OCI-LY7 (cell line): ENCODE measurements around the gene TEX2. TPM values are rescaled to one million over a fixed set of nuclear protein-coding genes. Genes with fewer than 3 reads are reported as not detected.

Experiments
- BruUV-seq: library from RNA; stranded (reverse); fragments of 400-500 nt; replicated peaks from 2 replicates; lab custom pipeline; 2021; lab: Mats Ljungman, UMichigan
- CTCF ChIA-PET: fragments of 300-600 bp; sonication (Branson Sonifier 250); formaldehyde crosslinking; loops from one replicate; lab custom pipeline; 2022; ENCODE audit warnings: antibody characterized with exemption; ENCODE audit not compliant: unreplicated experiment; lab: Charles Lee
- POLR2A ChIA-PET: fragments of 300-600 bp; sonication (Branson Sonifier 250); formaldehyde crosslinking; loops from one replicate; lab custom pipeline; 2022; ENCODE audit warnings: antibody characterized with exemption; lab: Charles Lee
- DNase-seq: peaks from one replicate; pipeline ENCODE4 v3.0.0-alpha.2; 2015; ENCODE audit warnings: low spot score
- H2AFZ ChIP-seq: fragments of 200-600 bp; sonication (generic), shearing (Covaris generic); 2 replicates; pipeline ENCODE4 v1.6.1; 2014; ENCODE audit warnings: mild to moderate bottlenecking, antibody characterized with exemption, low read length, moderate library complexity
- H3K27ac ChIP-seq: fragments of 200-600 bp; sonication (generic); 2 replicates; pipeline ENCODE4 v1.5.1; 2014; ENCODE audit warnings: mixed run types, low read depth, mild to moderate bottlenecking, moderate library complexity, low read length, inconsistent platforms; ENCODE audit not compliant: poor library complexity, severe bottlenecking
- H3K36me3 ChIP-seq: fragments of 200-600 bp; sonication (generic); 2 replicates; pipeline ENCODE4 v1.6.1; 2014; ENCODE audit warnings: mild to moderate bottlenecking, antibody characterized with exemption, low read length, moderate library complexity, mixed read lengths; ENCODE audit not compliant: insufficient read depth
- H3K4me1 ChIP-seq: fragments of 200-600 bp; sonication (generic); 2 replicates; pipeline ENCODE4 v1.5.1; 2014; ENCODE audit warnings: mild to moderate bottlenecking, low read length; ENCODE audit not compliant: insufficient read depth, poor library complexity, severe bottlenecking
- H3K4me2 ChIP-seq: fragments of 200-600 bp; sonication (generic); 2 replicates; pipeline ENCODE4 v1.6.1; 2014; ENCODE audit warnings: mild to moderate bottlenecking, low read length
- H3K4me3 ChIP-seq: fragments of 200-600 bp; sonication (generic); 2 replicates; pipeline ENCODE4 v1.5.1; 2014; ENCODE audit warnings: mild to moderate bottlenecking, low read depth, low read length; ENCODE audit not compliant: poor library complexity, severe bottlenecking
- H3K79me2 ChIP-seq: fragments of 200-600 bp; sonication (generic); 2 replicates; pipeline ENCODE4 v1.6.1; 2016; ENCODE audit warnings: low read depth, mild to moderate bottlenecking, low read length, moderate library complexity, mixed read lengths; ENCODE audit not compliant: insufficient read depth
- H3K9me2 ChIP-seq: fragments of 200-600 bp; sonication (generic); 2 replicates; pipeline ENCODE4 v1.6.1; 2016; ENCODE audit warnings: mild to moderate bottlenecking, low read length, mixed read lengths; ENCODE audit not compliant: insufficient read depth
- H3K9me3 ChIP-seq: fragments of 200-600 bp; sonication (generic); 2 replicates; pipeline ENCODE4 v1.6.1; 2014; ENCODE audit warnings: mild to moderate bottlenecking, mixed run types, low read length, mixed read lengths
- H4K20me1 ChIP-seq: fragments of 200-600 bp; sonication (generic); 2 replicates; pipeline ENCODE4 v1.6.1; 2014; ENCODE audit warnings: mild to moderate bottlenecking, antibody characterized with exemption, low read length, moderate library complexity, mixed read lengths; ENCODE audit not compliant: insufficient read depth
- intact Hi-C: fragments of 100-400 bp; cut with micrococcal nuclease; formaldehyde crosslinking; loops from one replicate; pipeline ENCODE4 v1.10.0; 2022; ENCODE audit not compliant: unreplicated experiment
- total RNA-seq, 2 experiments: library from RNA; depleted of rRNA in 1 of 2; stranded (reverse); fragments of >200 nt in 1 of 2; shearing (Covaris generic) in 1 of 2; gene quantifications; 2 replicates each; pipeline ENCODE4 v1.2.3, GENCODE V29; 2014 to 2022
- TF ChIP-seq, protein P1 (sequence below): fragments of 200-600 bp; sonication (generic); conservative IDR thresholded peaks from 2 replicates; pipeline ENCODE4 v1.5.1; 2014; ENCODE audit warnings: mild to moderate bottlenecking, antibody characterized with exemption, low read length, moderate library complexity, mixed read lengths

TEX2 gene
- total RNA-seq, 2 experiments from 2014 or later, result 7.4 to 12.4 TPM

GRCh38 chr17:64106918-64107317 lies 156.1 kb downstream of the TEX2 start:
- H3K4me1 ChIP-seq, result peaks cover 91% of the 10 kb centered on the region
- POLR2A ChIA-PET, result interaction anchor here (0.9 to 5.7 kb wide), 4 partner anchors 9 to 32 kb away, joined by 3 to 42 read pairs (median 4); no protein-coding TSS in a partner anchor

GRCh38 chr17:64103391-64104364 lies 159.4 kb downstream of the TEX2 start:
- ChIA-PET POLR2A (interaction anchor here (0.6 to 5.7 kb wide), 11 partner anchors 11 to 874 kb away, joined by 3 to 42 read pairs (median 4); no protein-coding TSS in a partner anchor), CTCF (interaction anchor here (0.6 to 1.1 kb wide), 3 partner anchors 29 to 40 kb away, joined by 3 to 4 read pairs (median 3); no protein-coding TSS in a partner anchor)
- TF ChIP-seq, protein P1, sequence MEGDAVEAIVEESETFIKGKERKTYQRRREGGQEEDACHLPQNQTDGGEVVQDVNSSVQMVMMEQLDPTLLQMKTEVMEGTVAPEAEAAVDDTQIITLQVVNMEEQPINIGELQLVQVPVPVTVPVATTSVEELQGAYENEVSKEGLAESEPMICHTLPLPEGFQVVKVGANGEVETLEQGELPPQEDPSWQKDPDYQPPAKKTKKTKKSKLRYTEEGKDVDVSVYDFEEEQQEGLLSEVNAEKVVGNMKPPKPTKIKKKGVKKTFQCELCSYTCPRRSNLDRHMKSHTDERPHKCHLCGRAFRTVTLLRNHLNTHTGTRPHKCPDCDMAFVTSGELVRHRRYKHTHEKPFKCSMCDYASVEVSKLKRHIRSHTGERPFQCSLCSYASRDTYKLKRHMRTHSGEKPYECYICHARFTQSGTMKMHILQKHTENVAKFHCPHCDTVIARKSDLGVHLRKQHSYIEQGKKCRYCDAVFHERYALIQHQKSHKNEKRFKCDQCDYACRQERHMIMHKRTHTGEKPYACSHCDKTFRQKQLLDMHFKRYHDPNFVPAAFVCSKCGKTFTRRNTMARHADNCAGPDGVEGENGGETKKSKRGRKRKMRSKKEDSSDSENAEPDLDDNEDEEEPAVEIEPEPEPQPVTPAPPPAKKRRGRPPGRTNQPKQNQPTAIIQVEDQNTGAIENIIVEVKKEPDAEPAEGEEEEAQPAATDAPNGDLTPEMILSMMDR, result no peak

More at GRCh38 chr17:64106918-64107317, 156.1 kb downstream of the TEX2 start:
- BruUV-seq, result no TSS peak
- peaks cover 55% of the 10 kb centered on the region; the same call in 1 of the 2 replicates for H3K79me2 ChIP-seq
- DNase-seq, result no peak
- peak overlapping the region; percentile 50 for H3K4me3 ChIP-seq
- intact Hi-C loops, result loop anchor here (2.0 kb wide), 1 partner anchor 14 kb away; no protein-coding TSS in a partner anchor
- H3K27ac ChIP-seq, result peak overlapping the region; percentile 83
- H3K9me3 ChIP-seq, result no peaks in the 10 kb centered on the region
- TF ChIP-seq, protein P1, result no peak
- no peak overlapping the region for H2AFZ ChIP-seq
- CTCF ChIA-PET, result interaction anchor here (1.0 to 1.1 kb wide), 2 partner anchors 9 to 33 kb away, joined by 3 read pairs; no protein-coding TSS in a partner anchor
- peak overlapping the region; percentile 72 for H3K4me2 ChIP-seq
- H3K9me2 ChIP-seq, result no peaks in the 10 kb centered on the region
- H4K20me1 ChIP-seq, result no peaks in the 10 kb centered on the region
- 0 out of 2 replicates have a peak, but pooled peaks cover 5% of the 10 kb centered on the region for H3K36me3 ChIP-seq

More at GRCh38 chr17:64103391-64104364, 159.4 kb downstream of the TEX2 start:
- Histone ChIP-seq H3K4me3 (peak overlapping the region; percentile 28), H3K79me2 (peaks cover 46% of the 10 kb centered on the region; the same call in 1 of the 2 replicates), H3K4me2 (peak overlapping the region; percentile 62), H3K9me2 (no peaks in the 10 kb centered on the region), H3K9me3 (no peaks in the 10 kb centered on the region), H4K20me1 (no peaks in the 10 kb centered on the region), H3K27ac (peak overlapping the region; percentile 83), H3K36me3 (0 out of 2 replicates have a peak, but pooled peaks cover 5% of the 10 kb centered on the region), H3K4me1 (peaks cover 72% of the 10 kb centered on the region), H2AFZ (no peak overlapping the region)
- DNase-seq, result peak; percentile 63
- intact Hi-C loops, result loop anchor here (1.0 kb wide), 1 partner anchor 29 kb away; no protein-coding TSS in a partner anchor
- BruUV-seq, result no TSS peak
